WTC11 (cell line): ENCODE data around the gene LTBP2. TPM values are rescaled to one million over a fixed set of nuclear protein-coding genes. Genes with fewer than 3 reads are reported as not detected.

Experiments
- ATAC-seq: fragments of 200-7000 bp; cut with Tn5 transposase; 2 replicates; pipeline ENCODE4 v1.10.0; 2021; ENCODE audit warnings: mild to moderate bottlenecking, moderate library complexity
- CTCF ChIA-PET: fragments of 300-600 bp; sonication (Branson Sonifier 250); formaldehyde crosslinking; loops from one replicate; lab custom pipeline; 2021; ENCODE audit warnings: antibody characterized with exemption; lab: Charles Lee
- POLR2A ChIA-PET: fragments of 350-600 bp; sonication (Branson Sonifier 250); formaldehyde crosslinking; loops from one replicate; lab custom pipeline; 2021; ENCODE audit warnings: antibody characterized with exemption; lab: Charles Lee
- DNase-seq: peaks from one replicate; pipeline ENCODE4 v3.0.0; 2021; ENCODE audit warnings: low spot score
- H3K27ac Mint-ChIP-seq: 2 replicates; pipeline ENCODE4 v1.8.0; 2021; ENCODE audit warnings: mixed read lengths
- H3K27me3 Mint-ChIP-seq: 2 replicates; pipeline ENCODE4 v1.8.0; 2021; ENCODE audit warnings: low read depth, mild to moderate bottlenecking, moderate library complexity, mixed read lengths
- H3K36me3 Mint-ChIP-seq: 2 replicates; pipeline ENCODE4 v1.8.0; 2021; ENCODE audit warnings: mixed read lengths
- H3K4me1 Mint-ChIP-seq: 2 replicates; pipeline ENCODE4 v1.8.0; 2022; ENCODE audit warnings: mixed read lengths
- H3K4me3 Mint-ChIP-seq: 2 replicates; pipeline ENCODE4 v1.8.0; 2021; ENCODE audit warnings: mild to moderate bottlenecking, moderate library complexity, mixed read lengths
- H3K9me3 Mint-ChIP-seq: 2 replicates; pipeline ENCODE4 v1.8.0; 2021; ENCODE audit warnings: mixed read lengths
- AFF4 ChIP-seq: sonication (generic); formaldehyde crosslinking; IDR thresholded peaks from 2 replicates; pipeline ENCODE4 v1.8.1; 2023; ENCODE audit warnings: mild to moderate bottlenecking, missing genetic modification reagents, borderline replicate concordance
- CREB1 ChIP-seq: sonication (generic); formaldehyde crosslinking; IDR thresholded peaks from 2 replicates; pipeline ENCODE4 v1.8.0; 2023; ENCODE audit warnings: mild to moderate bottlenecking, missing genetic modification reagents
- E2F4 ChIP-seq: sonication (generic); formaldehyde crosslinking; IDR thresholded peaks from 2 replicates; pipeline ENCODE4 v1.8.1; 2022; ENCODE audit warnings: low read depth, mild to moderate bottlenecking, moderate library complexity, missing genetic modification reagents, borderline replicate concordance
- ELF4 ChIP-seq: sonication (generic); formaldehyde crosslinking; IDR thresholded peaks from 2 replicates; pipeline ENCODE4 v1.8.1; 2022; ENCODE audit warnings: low read depth, mild to moderate bottlenecking, moderate library complexity, missing genetic modification reagents
- ERG ChIP-seq: fragments of 250-450 bp; sonication (Bioruptor Pico); IDR thresholded peaks from 2 replicates; pipeline ENCODE4 v1.8.0; 2021; ENCODE audit warnings: mild to moderate bottlenecking
- ESRRA ChIP-seq: sonication (generic); formaldehyde crosslinking; IDR thresholded peaks from 2 replicates; pipeline ENCODE4 v1.8.1; 2022; ENCODE audit warnings: mild to moderate bottlenecking, missing genetic modification reagents, borderline replicate concordance
- NFE2L1 ChIP-seq: sonication (generic); formaldehyde crosslinking; IDR thresholded peaks from 2 replicates; pipeline ENCODE4 v1.8.1; 2023; ENCODE audit warnings: missing genetic modification reagents
- PRRX2 ChIP-seq: fragments of 250-450 bp; sonication (Bioruptor Pico); IDR thresholded peaks from 2 replicates; pipeline ENCODE4 v1.8.0; 2021; ENCODE audit warnings: mild to moderate bottlenecking
- TP53 ChIP-seq: sonication (generic); formaldehyde crosslinking; IDR thresholded peaks from 2 replicates; pipeline ENCODE4 v1.8.1; 2023; ENCODE audit warnings: mild to moderate bottlenecking, missing genetic modification reagents
- USF1 ChIP-seq: sonication (generic); formaldehyde crosslinking; IDR thresholded peaks from 2 replicates; pipeline ENCODE4 v1.8.0; 2022; ENCODE audit warnings: mild to moderate bottlenecking, missing genetic modification reagents
- ZNF121 ChIP-seq: sonication (generic); formaldehyde crosslinking; IDR thresholded peaks from 2 replicates; pipeline ENCODE4 v1.8.0; 2023; ENCODE audit warnings: missing genetic modification reagents
- ZNF219 ChIP-seq: sonication (generic); formaldehyde crosslinking; IDR thresholded peaks from 2 replicates; pipeline ENCODE4 v1.8.0; 2023; ENCODE audit warnings: missing genetic modification reagents, mild to moderate bottlenecking, borderline replicate concordance
- ZNF263 ChIP-seq: sonication (generic); formaldehyde crosslinking; IDR thresholded peaks from 2 replicates; pipeline ENCODE4 v1.8.1; 2022; ENCODE audit warnings: low read depth, mild to moderate bottlenecking, moderate library complexity, missing genetic modification reagents
- total RNA-seq: library from RNA; stranded (reverse); gene quantifications from 3 replicates; pipeline ENCODE4 v1.2.3, GENCODE V29; 2021
- TF ChIP-seq, protein P1 (sequence below): sonication (generic); formaldehyde crosslinking; IDR thresholded peaks from 2 replicates; pipeline ENCODE4 v1.8.1; 2023; ENCODE audit warnings: mild to moderate bottlenecking, missing genetic modification reagents

The LTBP2 gene
- total RNA-seq, 1 experiment from 2014 or later: 1.2 TPM

GRCh38 chr14:74634481-74634880 is 22.4 kb upstream of the LTBP2 start (continued):
- TF ChIP-seq ZNF263 (CRISPR knock-in tag): no peak
- no peak for TF ChIP-seq CREB1 (CRISPR knock-in tag)
- TF ChIP-seq ERG: no peak
- no peak for TF ChIP-seq TP53 (CRISPR knock-in tag)
- TF ChIP-seq ZNF219 (CRISPR knock-in tag): no peak
- TF ChIP-seq NFE2L1 (CRISPR knock-in tag): no peak
- TF ChIP-seq AFF4 (CRISPR knock-in tag): no peak
- TF ChIP-seq, protein P1, sequence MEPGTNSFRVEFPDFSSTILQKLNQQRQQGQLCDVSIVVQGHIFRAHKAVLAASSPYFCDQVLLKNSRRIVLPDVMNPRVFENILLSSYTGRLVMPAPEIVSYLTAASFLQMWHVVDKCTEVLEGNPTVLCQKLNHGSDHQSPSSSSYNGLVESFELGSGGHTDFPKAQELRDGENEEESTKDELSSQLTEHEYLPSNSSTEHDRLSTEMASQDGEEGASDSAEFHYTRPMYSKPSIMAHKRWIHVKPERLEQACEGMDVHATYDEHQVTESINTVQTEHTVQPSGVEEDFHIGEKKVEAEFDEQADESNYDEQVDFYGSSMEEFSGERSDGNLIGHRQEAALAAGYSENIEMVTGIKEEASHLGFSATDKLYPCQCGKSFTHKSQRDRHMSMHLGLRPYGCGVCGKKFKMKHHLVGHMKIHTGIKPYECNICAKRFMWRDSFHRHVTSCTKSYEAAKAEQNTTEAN (CRISPR knock-in tag): no peak
- TF ChIP-seq USF1: no peak

- no peak for DNase-seq
- POLR2A ChIA-PET: no interaction called here
- Mint-ChIP-seq H3K27ac (peak overlapping the region; percentile 57; the same call in 1 of the 2 replicates), H3K4me3 (no peak overlapping the region), H3K9me3 (no peaks in the 10 kb centered on the region), H3K36me3 (no peaks in the 10 kb centered on the region), H3K27me3 (no peaks in the 10 kb centered on the region; the same call in 1 of the 2 replicates), H3K4me1 (peaks cover 28% of the 10 kb centered on the region)
- TF ChIP-seq ZNF121 (peak; percentile 62; the same call in 1 of the 2 replicates), ESRRA (CRISPR knock-in tag) (no peak)
- CTCF ChIA-PET: interaction anchor here (0.9 to 5.5 kb wide), 3 partner anchors 19 to 99 kb away, joined by 3 to 32 read pairs (median 4); partner anchors contain the start of gene LTBP2
- ATAC-seq: no peak; the same call in 1 of the 2 replicates
These were observed 19.0 kb upstream of the LTBP2 start for GRCh38 chr14:74630881-74631690.

DNA sequence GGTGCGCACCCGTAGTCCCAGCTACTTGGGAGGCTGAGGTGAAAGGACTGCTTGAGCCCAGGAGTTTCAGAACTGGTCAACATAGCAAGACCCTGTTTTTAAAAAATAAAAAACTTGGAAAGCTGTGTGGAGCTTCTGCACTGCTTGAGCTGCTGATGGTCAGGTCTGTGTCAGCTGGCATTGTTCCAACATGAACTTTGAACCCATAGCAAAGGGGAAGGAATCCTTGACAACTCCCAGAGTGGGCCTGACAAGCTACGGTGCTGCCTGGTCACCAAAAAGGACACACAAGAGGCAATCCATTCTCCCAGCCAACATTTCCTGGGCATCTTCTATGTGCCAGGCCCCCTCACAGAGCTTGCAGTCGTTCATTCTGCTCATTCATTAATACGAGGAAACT is 16.4 kb upstream of the LTBP2 start:
- Mint-ChIP-seq H3K36me3 (no peaks in the 10 kb centered on the region), H3K9me3 (no peaks in the 10 kb centered on the region), H3K27me3 (no peaks in the 10 kb centered on the region; the same call in 1 of the 2 replicates), H3K27ac (no peak overlapping the region), H3K4me3 (no peak overlapping the region), H3K4me1 (peaks cover 28% of the 10 kb centered on the region)
- ChIA-PET CTCF (interaction anchor here (0.6 to 1.8 kb wide), 2 partner anchors 16 to 46 kb away, joined by 3 to 8 read pairs; partner anchors contain the start of gene LTBP2), POLR2A (no interaction called here)
- TF ChIP-seq PRRX2: no peak
- no peak for TF ChIP-seq ELF4 (CRISPR knock-in tag)
- no peak for TF ChIP-seq E2F4
- TF ChIP-seq ZNF263 (CRISPR knock-in tag): no peak
- DNase-seq (no peak), ATAC-seq (no peak)
